ENCODE results near the gene MTX2.
"Not testable (repeated sequence)": the region's sequence is repeated elsewhere in the genome, so short reads cannot be mapped to it uniquely, and the experiment has no call there.

Gene MTX2

DNA sequence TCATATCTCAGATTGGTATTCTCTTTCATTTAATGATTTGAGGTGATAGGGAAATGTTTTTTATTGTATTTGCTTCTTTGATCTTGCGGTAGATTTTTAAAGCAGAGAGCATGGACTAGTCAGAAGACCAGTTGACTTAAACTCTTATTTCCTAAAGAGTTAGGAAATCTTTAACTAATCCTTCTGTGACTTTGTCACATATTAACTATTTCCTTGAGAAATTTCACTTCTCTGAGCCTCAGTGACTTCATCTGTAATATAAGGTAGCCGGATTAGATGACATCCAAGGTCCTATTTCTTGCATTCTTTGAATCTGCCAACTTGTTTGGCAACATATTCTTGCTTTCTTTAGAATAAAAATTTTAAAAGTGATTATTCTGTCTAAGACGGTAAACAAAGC is 55.6 kb downstream of the MTX2 start:
- DNase-seq = no peak
- no peak overlapping the region for H3K4me3 Mint-ChIP-seq

DNA sequence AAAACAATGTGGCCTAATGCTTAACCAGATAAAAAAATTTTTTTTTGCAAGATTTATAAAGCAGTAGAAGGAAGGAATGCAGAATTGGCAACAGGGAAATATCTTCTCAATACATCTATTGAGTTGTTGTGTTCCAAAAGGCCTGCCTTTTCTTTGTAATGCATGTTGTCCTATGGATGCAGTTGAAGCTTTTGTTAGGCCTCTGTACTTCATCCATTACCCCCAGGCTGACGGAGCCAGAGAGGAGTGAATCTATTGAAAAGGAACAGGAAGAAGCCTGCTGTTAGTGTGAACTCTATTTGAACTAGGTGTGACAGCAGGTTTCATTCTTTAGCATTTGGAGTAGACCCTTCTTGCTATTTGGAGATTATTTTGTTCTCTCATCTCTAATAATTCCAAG is 56.5 kb downstream of the MTX2 start:
- Mint-ChIP-seq H3K4me1 (no peaks in the 10 kb centered on the region), H3K9me3 (no peaks in the 10 kb centered on the region), H3K27me3 (no peaks in the 10 kb centered on the region), H3K4me3 (no peak overlapping the region), H3K27ac (no peak overlapping the region)
- no peak for ATAC-seq
- DNase-seq = no peak

More for the DNA sequence above, 55.6 kb downstream of the MTX2 start:
- no peak for ATAC-seq
- Mint-ChIP-seq H3K27ac (no peak overlapping the region), H3K27me3 (no peaks in the 10 kb centered on the region), H3K4me1 (no peaks in the 10 kb centered on the region), H3K9me3 (no peaks in the 10 kb centered on the region)

DNA sequence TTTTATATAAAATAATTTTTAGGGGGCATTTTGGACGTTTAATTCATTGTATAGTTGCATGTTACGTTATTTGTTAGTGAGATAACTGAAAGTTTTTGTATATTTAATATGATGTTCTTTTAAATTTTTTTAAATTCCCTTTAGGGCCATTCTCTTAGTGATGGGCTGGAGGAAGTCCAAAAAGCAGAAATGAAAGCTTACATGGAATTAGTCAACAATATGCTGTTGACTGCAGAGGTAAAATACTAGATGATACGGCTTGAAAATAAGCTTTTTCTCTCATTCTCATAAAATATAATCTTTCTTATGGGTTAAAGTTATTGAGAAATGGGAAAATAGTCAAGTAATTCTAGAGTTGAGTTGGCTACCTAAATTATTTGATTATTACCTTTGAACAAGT is 58.9 kb downstream of the MTX2 start:
- no peak for DNase-seq
- no peak for ATAC-seq
- no peaks in the 10 kb centered on the region for H3K4me1 Mint-ChIP-seq
- H3K4me3 Mint-ChIP-seq = no peak overlapping the region
- H3K27me3 Mint-ChIP-seq = no peaks in the 10 kb centered on the region
- no peaks in the 10 kb centered on the region for H3K9me3 Mint-ChIP-seq
- H3K27ac Mint-ChIP-seq = no peak overlapping the region

DNA sequence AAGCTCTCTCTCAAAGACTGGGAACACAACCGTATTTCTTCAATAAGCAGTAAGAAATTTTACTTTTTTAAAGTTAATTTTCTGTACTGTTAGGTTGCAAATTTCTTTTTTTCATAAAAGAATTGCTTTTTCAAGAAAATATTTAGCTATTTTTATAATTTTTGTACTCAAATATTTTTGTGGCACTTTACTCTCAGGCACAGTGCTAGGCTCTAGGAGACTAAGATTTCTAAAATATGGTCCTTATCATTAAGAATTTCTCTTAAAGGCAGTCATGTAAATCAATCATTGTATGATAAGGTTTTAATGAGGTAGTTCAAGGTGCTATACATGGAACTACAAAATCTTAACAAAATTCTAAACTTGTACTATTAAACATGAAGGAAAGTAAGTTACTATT is 61.4 kb downstream of the MTX2 start:
- no peaks in the 10 kb centered on the region for H3K9me3 Mint-ChIP-seq
- DNase-seq = no peak

DNA sequence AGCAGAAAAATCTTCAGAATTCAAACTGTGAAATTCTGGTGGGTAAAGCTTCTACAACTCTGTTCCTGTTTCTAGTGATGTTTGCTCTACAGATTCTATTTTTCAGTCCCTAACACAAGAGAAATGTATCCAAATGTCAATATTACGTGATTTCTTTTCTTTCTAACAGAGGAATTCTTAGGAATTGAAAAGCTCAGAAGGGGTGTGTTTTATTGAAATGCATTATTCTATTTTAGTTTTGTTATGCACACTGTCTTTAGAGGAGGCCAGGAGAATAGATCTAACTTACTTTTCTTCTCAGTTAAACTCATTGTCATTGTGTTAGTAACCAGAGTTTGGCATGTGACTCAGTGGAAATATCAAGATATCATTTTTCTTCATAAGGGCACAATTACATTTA is 62.4 kb downstream of the MTX2 start:
- DNase-seq = no peak
- Mint-ChIP-seq H3K4me1 (no peaks in the 10 kb centered on the region), H3K9me3 (no peaks in the 10 kb centered on the region), H3K27ac (no peak overlapping the region), H3K27me3 (no peaks in the 10 kb centered on the region), H3K4me3 (no peak overlapping the region)
- ATAC-seq = no peak

More for the DNA sequence above, 61.4 kb downstream of the MTX2 start:
- Mint-ChIP-seq H3K4me1 (no peaks in the 10 kb centered on the region), H3K27me3 (no peaks in the 10 kb centered on the region), H3K4me3 (no peak overlapping the region), H3K27ac (no peak overlapping the region)
- ATAC-seq = no peak

DNA sequence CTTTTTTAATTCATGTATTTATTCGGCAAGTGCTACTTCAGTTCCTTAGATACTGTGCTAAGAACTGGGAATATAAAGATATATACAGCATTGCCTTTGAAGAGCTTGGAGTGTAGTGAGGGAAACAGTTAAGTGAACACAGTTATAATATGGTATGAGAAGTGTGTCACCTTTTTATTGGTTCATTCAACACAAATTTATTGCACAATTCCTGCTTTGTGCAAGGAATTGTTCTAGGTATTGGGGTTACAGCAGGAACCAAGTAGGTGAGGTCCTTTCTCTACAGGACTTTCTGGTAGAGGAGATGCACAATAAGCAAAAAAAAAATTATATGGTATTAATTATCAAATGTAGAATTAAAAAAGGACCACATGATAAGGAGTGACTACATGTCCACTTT is 65.5 kb downstream of the MTX2 start:
- H3K27me3 Mint-ChIP-seq = no peaks in the 10 kb centered on the region
- H3K27ac Mint-ChIP-seq = no peak overlapping the region
- peaks cover 0 to 6% of the 10 kb centered on the region in 2 donors for H3K9me3 Mint-ChIP-seq
- H3K4me1 Mint-ChIP-seq = no peaks in the 10 kb centered on the region
- H3K4me3 Mint-ChIP-seq = no peak overlapping the region
- no peak for DNase-seq
- ATAC-seq = no peak

DNA sequence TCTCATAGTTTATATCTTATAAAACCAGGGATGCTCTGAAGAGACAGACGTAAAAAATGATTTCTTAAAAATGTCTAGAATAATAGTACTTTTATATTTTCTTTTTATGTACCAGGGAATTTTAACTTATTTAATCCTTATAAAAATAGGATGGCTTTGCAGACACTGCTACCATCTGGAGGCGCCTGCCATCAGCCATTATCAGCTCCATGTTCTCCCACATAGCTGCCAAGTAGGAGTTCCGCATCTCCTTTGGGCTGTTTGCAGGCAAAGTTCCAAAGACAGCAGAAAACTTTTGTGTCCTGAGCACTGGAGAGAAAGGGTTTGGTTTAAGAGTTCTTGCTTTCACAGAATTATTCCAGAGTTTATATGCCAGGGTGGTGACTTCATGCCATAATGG is 69.2 kb downstream of the MTX2 start:
- no peak for ATAC-seq
- Mint-ChIP-seq H3K4me1 (no peaks in the 10 kb centered on the region), H3K27me3 (no peaks in the 10 kb centered on the region), H3K4me3 (no peak overlapping the region), H3K27ac (no peak overlapping the region), H3K9me3 (peaks cover 0 to 6% of the 10 kb centered on the region in 2 donors)
- DNase-seq = no peak

DNA sequence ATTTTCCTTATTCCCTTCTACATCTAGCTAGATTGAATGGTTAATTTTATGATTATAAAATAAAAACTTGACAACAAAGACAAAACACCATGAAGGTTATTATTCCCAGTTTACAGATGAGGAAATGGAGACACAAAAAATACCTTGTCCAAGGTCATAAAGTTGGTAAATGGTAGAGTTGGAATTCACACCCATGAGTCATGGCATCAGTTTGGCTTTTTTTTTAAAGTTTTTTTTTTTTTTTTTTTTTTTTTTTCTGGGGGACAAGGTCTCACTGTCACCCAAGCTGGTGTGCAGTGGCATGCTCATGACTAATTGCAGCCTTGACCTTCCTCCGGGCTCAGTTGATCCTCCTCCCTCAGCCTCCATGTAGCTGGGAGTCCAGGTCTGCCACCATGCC is 70.0 kb downstream of the MTX2 start:
- DNase-seq (no peak), ATAC-seq (no peak)
- Mint-ChIP-seq H3K4me1 (no peaks in the 10 kb centered on the region), H3K27ac (no peak overlapping the region), H3K27me3 (no peaks in the 10 kb centered on the region), H3K9me3 (peaks cover 0 to 6% of the 10 kb centered on the region in 2 donors), H3K4me3 (no peak overlapping the region)

DNA sequence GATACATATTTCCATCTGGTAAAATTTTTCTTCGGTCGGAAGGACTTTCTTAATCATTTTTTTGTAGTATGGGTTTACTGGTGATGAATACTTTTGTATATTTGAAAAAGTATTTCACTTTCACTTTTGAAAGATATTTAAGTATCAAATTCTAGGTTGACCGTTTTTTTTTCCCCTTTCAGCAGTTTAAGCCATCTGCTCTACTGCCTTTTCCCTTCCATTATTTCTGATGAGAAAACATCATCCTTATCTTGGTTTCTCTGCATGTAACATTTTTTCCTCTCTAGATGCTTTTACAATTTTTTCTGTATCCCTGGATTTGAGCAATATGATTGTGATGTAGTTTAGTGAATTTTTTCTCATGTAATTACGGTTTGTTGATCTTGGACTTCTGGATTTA is 87.0 kb downstream of the MTX2 start:
- no peaks in the 10 kb centered on the region for H3K9me3 Mint-ChIP-seq
- DNase-seq (no peak), ATAC-seq (no peak)
- no peak overlapping the region for H3K4me3 Mint-ChIP-seq
- no peak overlapping the region for H3K27ac Mint-ChIP-seq
- H3K4me1 Mint-ChIP-seq = no peaks in the 10 kb centered on the region
- no peaks in the 10 kb centered on the region for H3K27me3 Mint-ChIP-seq

DNA sequence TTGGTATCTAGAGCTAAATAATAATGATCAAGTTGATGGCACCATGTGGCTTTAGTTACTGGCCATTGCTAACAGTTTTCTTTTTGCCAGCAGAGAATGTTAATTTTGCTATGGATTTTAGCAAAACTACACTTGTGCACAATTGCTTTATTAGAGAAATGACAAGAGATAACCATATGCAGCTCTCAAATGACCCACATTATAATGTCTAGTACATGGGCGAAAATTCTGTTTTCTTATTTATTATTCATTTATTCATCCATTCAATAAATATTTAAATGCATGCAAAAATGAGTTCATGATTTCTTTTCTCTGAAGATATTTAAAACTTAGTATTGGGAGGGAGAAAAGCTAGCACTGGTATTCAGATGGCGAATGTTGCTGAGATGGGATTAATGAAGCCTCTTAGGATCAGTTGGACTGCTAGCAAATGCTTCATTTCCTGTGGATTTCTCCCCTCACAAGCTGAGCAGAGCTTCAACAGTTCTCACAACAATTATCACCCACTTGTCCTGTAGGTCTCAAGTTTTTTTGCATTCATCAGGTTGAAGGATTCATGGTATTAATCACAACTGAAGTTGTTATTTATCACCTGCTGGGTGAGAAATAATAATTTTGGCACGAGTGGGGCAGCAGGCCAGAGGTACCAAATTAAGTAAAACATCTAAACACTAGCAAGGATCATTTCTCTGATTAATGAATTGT is 95.2 kb downstream of the MTX2 start:
- no peak for DNase-seq
- Mint-ChIP-seq H3K27me3 (peaks cover 13% of the 10 kb centered on the region), H3K27ac (no peak overlapping the region), H3K4me1 (no peaks in the 10 kb centered on the region), H3K4me3 (no peak overlapping the region), H3K9me3 (no peaks in the 10 kb centered on the region)
- no peak for ATAC-seq

DNA sequence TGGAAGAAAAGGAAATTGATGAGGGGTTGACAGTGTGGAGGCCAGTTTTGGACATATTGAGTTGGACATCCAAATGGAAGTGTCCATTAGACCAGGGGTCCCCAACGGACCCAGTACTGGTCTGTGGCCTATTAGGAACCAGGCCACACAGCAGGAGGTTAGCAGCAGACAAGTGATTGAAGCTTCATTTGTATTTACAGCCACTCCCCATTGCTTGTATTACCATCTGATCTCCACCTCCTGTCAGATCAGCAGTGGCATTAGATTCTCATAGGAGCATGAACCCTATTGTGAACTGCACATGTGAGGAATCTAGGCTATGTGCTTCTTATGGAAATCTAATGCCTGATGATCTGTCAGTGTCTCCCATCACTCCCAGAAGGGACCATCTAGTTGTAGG is 99.1 kb downstream of the MTX2 start:
- H3K4me3 Mint-ChIP-seq = no peak overlapping the region
- peaks cover 22% of the 10 kb centered on the region for H3K27me3 Mint-ChIP-seq
- ATAC-seq = no peak
- H3K4me1 Mint-ChIP-seq = no peaks in the 10 kb centered on the region
- no peak for DNase-seq
- H3K9me3 Mint-ChIP-seq = no peaks in the 10 kb centered on the region
- H3K27ac Mint-ChIP-seq = no peak overlapping the region

DNA sequence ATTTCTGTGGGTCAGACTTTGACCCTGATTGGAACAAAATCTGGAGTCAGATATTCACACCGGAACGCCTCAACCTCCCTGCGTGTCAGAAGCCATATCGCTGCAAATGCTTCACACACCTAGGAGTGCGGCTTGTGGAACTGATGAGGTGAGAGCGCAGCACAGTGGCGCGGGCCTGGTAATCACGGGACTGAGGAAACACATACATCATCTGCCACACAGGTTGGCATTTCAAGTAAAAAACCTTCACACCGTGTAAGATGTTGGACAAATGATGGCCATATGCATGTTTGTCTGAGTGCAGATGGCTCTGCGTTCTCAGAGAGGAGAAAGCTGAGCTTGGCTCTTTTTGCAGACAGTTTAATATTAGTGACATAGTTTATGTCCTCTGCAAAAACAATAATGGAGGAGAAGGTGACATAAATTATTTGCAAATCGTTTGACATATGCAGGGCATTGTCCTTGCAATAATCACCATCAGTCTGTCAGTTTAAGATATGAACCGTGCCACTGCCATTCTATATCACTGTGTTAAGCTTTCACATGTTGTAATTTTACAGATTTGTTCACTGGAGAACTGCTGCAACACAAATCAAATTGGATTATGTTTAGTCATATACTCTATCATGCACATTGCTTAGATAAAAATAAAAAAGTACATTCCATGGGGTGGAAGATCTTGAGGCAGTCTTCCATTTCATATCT is 101.4 kb downstream of the MTX2 start:
- no peak for ATAC-seq
- H3K4me1 Mint-ChIP-seq = no peaks in the 10 kb centered on the region
- H3K9me3 Mint-ChIP-seq = no peaks in the 10 kb centered on the region
- H3K4me3 Mint-ChIP-seq = no peak overlapping the region
- H3K27me3 Mint-ChIP-seq = peaks cover 30% of the 10 kb centered on the region
- H3K27ac Mint-ChIP-seq = no peak overlapping the region
- no peak for DNase-seq

DNA sequence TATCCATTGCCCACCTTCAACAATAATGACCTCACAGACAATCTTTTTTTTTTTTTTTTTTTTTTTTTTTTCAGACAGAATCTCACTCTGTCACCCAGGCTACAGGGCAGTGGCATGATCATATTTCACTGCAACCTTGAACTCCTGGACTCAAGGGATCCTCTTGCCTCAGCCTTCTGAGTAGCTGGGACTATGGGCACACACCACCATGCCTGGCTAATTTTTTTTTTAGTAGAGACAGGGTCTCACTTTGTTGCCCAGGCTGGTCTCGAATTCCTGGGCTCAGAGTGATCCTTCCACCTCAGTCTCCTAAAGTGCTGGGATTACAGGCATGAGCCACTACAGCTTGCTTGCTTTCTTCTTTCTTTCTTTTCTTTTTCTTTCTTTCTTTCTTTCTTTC is 103.9 kb downstream of the MTX2 start:
- H3K27ac Mint-ChIP-seq, ATAC-seq, DNase-seq, H3K9me3 Mint-ChIP-seq, H3K4me1 Mint-ChIP-seq, H3K4me3 Mint-ChIP-seq: not testable (repeated sequence)
- H3K27me3 Mint-ChIP-seq = peaks cover 21% of the 10 kb centered on the region

DNA sequence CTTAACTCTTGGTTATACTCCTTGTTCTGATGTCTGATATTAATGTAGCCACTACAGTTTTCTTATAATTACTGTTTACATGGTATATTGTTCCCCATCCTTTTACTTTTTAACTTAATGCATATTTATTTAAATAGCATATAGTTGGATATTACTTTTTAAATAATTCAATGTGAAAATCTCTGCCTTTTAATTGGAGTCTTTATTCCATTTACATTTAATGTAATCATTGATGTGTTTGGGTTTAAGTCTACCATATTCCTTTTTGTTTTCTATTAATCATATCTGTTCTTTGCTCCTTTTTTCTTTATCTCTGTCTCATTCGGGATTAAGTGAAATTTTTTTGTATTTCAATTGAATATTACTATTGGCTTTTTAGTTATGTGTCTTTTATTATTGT is 109.1 kb downstream of the MTX2 start:
- Mint-ChIP-seq H3K27ac (no peak overlapping the region), H3K9me3 (peaks cover 15 to 21% of the 10 kb centered on the region in 2 donors), H3K4me1 (no peaks in the 10 kb centered on the region), H3K4me3 (no peak overlapping the region), H3K27me3 (peaks cover 27% of the 10 kb centered on the region)
- no peak for DNase-seq
- ATAC-seq = no peak

DNA sequence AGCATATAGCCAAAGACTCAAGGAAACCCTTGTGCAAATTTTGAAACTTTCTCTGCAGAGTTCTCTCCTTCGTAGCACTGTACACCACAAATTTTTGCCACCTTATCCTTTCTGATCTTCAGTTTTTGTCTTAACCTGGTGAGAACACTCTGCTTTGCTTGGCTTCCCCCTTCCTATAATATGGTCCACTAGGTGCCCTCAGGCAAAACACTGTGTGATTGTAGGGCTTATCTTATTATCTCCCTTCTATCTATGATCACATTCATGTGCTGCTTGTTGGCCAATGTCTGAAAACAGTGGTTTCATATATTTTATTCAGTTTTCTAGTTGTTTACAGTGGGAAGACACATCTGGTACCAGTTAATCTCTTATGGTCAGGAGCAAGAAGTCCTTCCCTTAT is 111.1 kb downstream of the MTX2 start:
- no peak overlapping the region for H3K27ac Mint-ChIP-seq
- peaks cover 15 to 21% of the 10 kb centered on the region in 2 donors for H3K9me3 Mint-ChIP-seq
- DNase-seq = no peak
- ATAC-seq = no peak
- peaks cover 25% of the 10 kb centered on the region for H3K27me3 Mint-ChIP-seq
- H3K4me3 Mint-ChIP-seq = no peak overlapping the region
- no peaks in the 10 kb centered on the region for H3K4me1 Mint-ChIP-seq

DNA sequence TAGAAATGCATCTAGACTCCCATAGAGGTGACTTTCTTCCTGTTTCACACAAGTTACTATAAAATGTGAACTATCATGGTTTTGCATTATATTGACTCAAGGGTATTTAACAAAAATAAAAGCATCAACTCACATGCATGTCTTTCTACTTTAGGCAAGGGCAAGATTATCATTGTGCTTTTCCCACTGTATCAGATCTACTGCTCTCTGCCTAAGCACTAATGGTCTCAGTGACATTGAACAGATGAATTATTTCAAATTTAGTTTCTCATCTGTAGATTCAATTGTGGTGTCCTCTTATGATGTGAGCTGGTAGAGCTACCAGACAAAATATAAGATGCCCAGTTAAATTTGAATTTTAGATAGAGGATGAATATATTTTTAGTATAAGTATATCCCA is 113.9 kb downstream of the MTX2 start:
- H3K4me3 Mint-ChIP-seq = no peak overlapping the region
- peaks cover 42% of the 10 kb centered on the region for H3K27me3 Mint-ChIP-seq
- H3K4me1 Mint-ChIP-seq = no peaks in the 10 kb centered on the region
- H3K9me3 Mint-ChIP-seq = peaks cover 15 to 21% of the 10 kb centered on the region in 2 donors
- H3K27ac Mint-ChIP-seq = no peak overlapping the region
- no peak for DNase-seq
- ATAC-seq = no peak
